Measurements from ENCODE around the gene RABL2A.
"Not testable (repeated sequence)": the region's sequence is repeated elsewhere in the genome, so short reads cannot be mapped to it uniquely, and the experiment has no call there.

The RABL2A gene

GRCh38 chr2:113626616-113627330 is at the start of gene RABL2A:
Gene RABL2A, plus strand, starts transcription at chr2:113627266. Its CDS starts 1,341 bp downstream, at chr2:113628607.
- H3K27ac ChIP-seq (ENCODE audit: low read length) = not testable (repeated sequence)
- peak; percentile 77 for DNase-seq
- H3K4me2 ChIP-seq (ENCODE audit: low read depth, low read length) = peak within 1 kb of the TSS; percentile 50; the same call in 1 of the 2 replicates

GRCh38 chr2:113578508-113578907 is 48.6 kb upstream of the RABL2A start:
- DNase-seq; H3K79me2 ChIP-seq (ENCODE audit: low read length); H4K20me1 ChIP-seq (ENCODE audit: insufficient read depth, low read length); H3F3A ChIP-seq (ENCODE audit: insufficient read depth, low read length); H3K27ac ChIP-seq (ENCODE audit: low read length); H3K27me3 ChIP-seq (replicated peaks; ENCODE audit: insufficient read depth, low read length); H3K9me2 ChIP-seq (replicated peaks; ENCODE audit: insufficient read depth, low read length); H3K4me2 ChIP-seq (ENCODE audit: low read depth, low read length); H2AFZ ChIP-seq (ENCODE audit: low read length); H3K9me3 ChIP-seq (replicated peaks; ENCODE audit: insufficient read depth, low read length); H3K4me3 ChIP-seq (ENCODE audit: low read length); H3K36me3 ChIP-seq (replicated peaks; ENCODE audit: insufficient read depth, low read length); H3K9ac ChIP-seq (ENCODE audit: low read length); H3K4me1 ChIP-seq (ENCODE audit: low read length): not testable (repeated sequence)

More at GRCh38 chr2:113626616-113627330, at the start of gene RABL2A:
- H4K20me1 ChIP-seq (ENCODE audit: insufficient read depth, low read length); H3K36me3 ChIP-seq (replicated peaks; ENCODE audit: insufficient read depth, low read length); H3K4me1 ChIP-seq (ENCODE audit: low read length); H3K9me3 ChIP-seq (replicated peaks; ENCODE audit: insufficient read depth, low read length); H3K9ac ChIP-seq (ENCODE audit: low read length); H3K79me2 ChIP-seq (ENCODE audit: low read length); H3K27me3 ChIP-seq (replicated peaks; ENCODE audit: insufficient read depth, low read length); H3F3A ChIP-seq (ENCODE audit: insufficient read depth, low read length); H3K9me2 ChIP-seq (replicated peaks; ENCODE audit: insufficient read depth, low read length): not testable (repeated sequence)
- peak within 1 kb of the TSS; percentile 35; the same call in 1 of the 2 replicates for H2AFZ ChIP-seq (ENCODE audit: low read length)
- H3K4me3 ChIP-seq (ENCODE audit: low read length) = peak within 1 kb of the TSS; percentile 49

GRCh38 chr2:113582473-113582872 is 44.6 kb upstream of the RABL2A start:
- not testable (repeated sequence) for H3F3A ChIP-seq (ENCODE audit: insufficient read depth, low read length); H3K4me2 ChIP-seq (ENCODE audit: low read depth, low read length); H3K27me3 ChIP-seq (replicated peaks; ENCODE audit: insufficient read depth, low read length); H3K9ac ChIP-seq (ENCODE audit: low read length); H4K20me1 ChIP-seq (ENCODE audit: insufficient read depth, low read length); H3K79me2 ChIP-seq (ENCODE audit: low read length); H3K9me2 ChIP-seq (replicated peaks; ENCODE audit: insufficient read depth, low read length); H2AFZ ChIP-seq (ENCODE audit: low read length); H3K4me3 ChIP-seq (ENCODE audit: low read length); H3K4me1 ChIP-seq (ENCODE audit: low read length); H3K27ac ChIP-seq (ENCODE audit: low read length); H3K36me3 ChIP-seq (replicated peaks; ENCODE audit: insufficient read depth, low read length); H3K9me3 ChIP-seq (replicated peaks; ENCODE audit: insufficient read depth, low read length)
- DNase-seq = peak; percentile 1

GRCh38 chr2:113583521-113584225 is 43.4 kb upstream of the RABL2A start:
- H3K27me3 ChIP-seq (replicated peaks; ENCODE audit: insufficient read depth, low read length); H3K9me2 ChIP-seq (replicated peaks; ENCODE audit: insufficient read depth, low read length); H3K79me2 ChIP-seq (ENCODE audit: low read length); H3K27ac ChIP-seq (ENCODE audit: low read length); H3K36me3 ChIP-seq (replicated peaks; ENCODE audit: insufficient read depth, low read length); H3K4me1 ChIP-seq (ENCODE audit: low read length); H4K20me1 ChIP-seq (ENCODE audit: insufficient read depth, low read length); H3K9me3 ChIP-seq (replicated peaks; ENCODE audit: insufficient read depth, low read length); H3F3A ChIP-seq (ENCODE audit: insufficient read depth, low read length): not testable (repeated sequence)
- peak; percentile 74 for DNase-seq
- Histone ChIP-seq H3K4me3 (ENCODE audit: low read length) (peak overlapping the region; percentile 83), H3K4me2 (ENCODE audit: low read depth, low read length) (peak overlapping the region; percentile 82), H2AFZ (ENCODE audit: low read length) (peak overlapping the region; percentile 99), H3K9ac (ENCODE audit: low read length) (peak overlapping the region; percentile 62; the same call in 1 of the 2 replicates)

- H3K36me3 ChIP-seq (replicated peaks; ENCODE audit: insufficient read depth, low read length); H4K20me1 ChIP-seq (ENCODE audit: insufficient read depth, low read length); H3K9me2 ChIP-seq (replicated peaks; ENCODE audit: insufficient read depth, low read length); H3F3A ChIP-seq (ENCODE audit: insufficient read depth, low read length); H3K79me2 ChIP-seq (ENCODE audit: low read length); H3K27ac ChIP-seq (ENCODE audit: low read length); H3K27me3 ChIP-seq (replicated peaks; ENCODE audit: insufficient read depth, low read length); H2AFZ ChIP-seq (ENCODE audit: low read length); H3K4me1 ChIP-seq (ENCODE audit: low read length); H3K9me3 ChIP-seq (replicated peaks; ENCODE audit: insufficient read depth, low read length): not testable (repeated sequence)
- peak overlapping the region; percentile 76 for H3K4me2 ChIP-seq (ENCODE audit: low read depth, low read length)
- peak; percentile 7 for DNase-seq
- peak overlapping the region; percentile 54 for H3K4me3 ChIP-seq (ENCODE audit: low read length)
- peak overlapping the region; percentile 38 for H3K9ac ChIP-seq (ENCODE audit: low read length)
Observed at GRCh38 chr2:113584311-113585092, 42.6 kb upstream of the RABL2A start.
